GM06990 (cell line): Measurements from ENCODE around the gene NTM.

Experiments
- DNase-seq: peaks from one replicate; pipeline ENCODE4 v3.0.0-alpha.2; 2011; ENCODE audit not compliant: insufficient read length; ENCODE audit errors: extremely low read depth
- H3K27me3 ChIP-seq: replicated peaks from 2 replicates; pipeline ENCODE4 v1.6.0; 2011; ENCODE audit warnings: low read length; ENCODE audit not compliant: control insufficient read depth, insufficient read depth
- H3K36me3 ChIP-seq: 2 replicates; pipeline ENCODE4 v1.5.1; 2011; ENCODE audit warnings: low read length; ENCODE audit not compliant: control insufficient read depth, insufficient read depth
- H3K4me3 ChIP-seq: replicated peaks from 2 replicates; pipeline ENCODE4 v1.5.1; 2011; ENCODE audit warnings: low read depth, mild to moderate bottlenecking, control low read depth, low read length
- CTCF ChIP-seq: IDR thresholded peaks from 2 replicates; pipeline ENCODE4 v1.5.1; 2011; ENCODE audit warnings: low read length, control low read depth, mild to moderate bottlenecking, inconsistent platforms; ENCODE audit not compliant: insufficient read depth, poor library complexity, severe bottlenecking

NTM gene

GRCh38 chr11:131802440-131803115 lies 432.2 kb downstream of the NTM start:
- H3K27me3 ChIP-seq = peaks cover 3% of the 10 kb centered on the region
- no peaks in the 10 kb centered on the region for H3K36me3 ChIP-seq
- no peak for DNase-seq
- no peak overlapping the region for H3K4me3 ChIP-seq
- TF ChIP-seq CTCF = no peak

- Histone ChIP-seq H3K27me3 (no peaks in the 10 kb centered on the region; the same call in none of the 2 replicates), H3K36me3 (no peaks in the 10 kb centered on the region), H3K4me3 (no peak overlapping the region)
- no peak for TF ChIP-seq CTCF
- no peak for DNase-seq
These were observed 437.5 kb downstream of the NTM start for GRCh38 chr11:131807876-131808275.

- Histone ChIP-seq H3K4me3 (no peak overlapping the region), H3K27me3 (no peaks in the 10 kb centered on the region; the same call in none of the 2 replicates), H3K36me3 (no peaks in the 10 kb centered on the region)
- no peak for DNase-seq
- no peak for TF ChIP-seq CTCF
These were observed 438.1 kb downstream of the NTM start for GRCh38 chr11:131808470-131808869.

GRCh38 chr11:131809203-131809918 lies 438.9 kb downstream of the NTM start:
- no peak overlapping the region for H3K4me3 ChIP-seq
- no peaks in the 10 kb centered on the region; the same call in 1 of the 2 replicates for H3K27me3 ChIP-seq
- no peak for TF ChIP-seq CTCF
- no peak for DNase-seq
- no peaks in the 10 kb centered on the region for H3K36me3 ChIP-seq

GRCh38 chr11:131810541-131810940 lies 440.1 kb downstream of the NTM start:
- Histone ChIP-seq H3K36me3 (no peaks in the 10 kb centered on the region), H3K4me3 (no peak overlapping the region), H3K27me3 (no peaks in the 10 kb centered on the region; the same call in 1 of the 2 replicates)
- DNase-seq = no peak
- TF ChIP-seq CTCF = no peak

GRCh38 chr11:131811383-131811782 lies 441.0 kb downstream of the NTM start:
- H3K4me3 ChIP-seq = no peak overlapping the region
- no peaks in the 10 kb centered on the region for H3K36me3 ChIP-seq
- no peaks in the 10 kb centered on the region; the same call in 1 of the 2 replicates for H3K27me3 ChIP-seq
- no peak for TF ChIP-seq CTCF
- no peak for DNase-seq
